ENCODE measurements around the gene RRBP1.
"Not testable (repeated sequence)": the region's sequence is repeated elsewhere in the genome, so short reads cannot be mapped to it uniquely, and the experiment has no call there.

The RRBP1 gene

GRCh38 chr20:17661121-17661744 lies 20.8 kb downstream of the RRBP1 start:
- no peak for DNase-seq (ENCODE audit: low read depth)

DNA sequence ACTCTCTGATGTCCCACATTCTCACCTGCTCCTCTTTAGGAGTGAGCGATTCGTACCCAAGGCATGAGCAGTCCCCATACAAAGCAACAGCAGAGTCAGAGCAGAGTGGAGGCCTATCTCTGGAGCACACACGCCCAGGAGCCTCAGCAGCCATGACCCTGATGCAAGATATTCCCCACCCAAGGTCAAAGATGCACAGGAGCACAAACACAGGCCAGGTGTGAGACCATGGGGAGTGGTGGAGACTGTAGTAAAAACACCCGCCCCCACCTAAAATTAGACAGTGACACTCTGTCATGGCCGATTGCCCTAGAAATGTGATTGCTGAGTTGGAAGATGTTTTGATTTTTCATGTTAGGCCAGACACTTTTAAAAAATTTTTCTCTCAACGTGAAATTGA lies 21.4 kb downstream of the RRBP1 start:
- no peak for DNase-seq (ENCODE audit: low read depth)

GRCh38 chr20:17659801-17660200 lies 22.2 kb downstream of the RRBP1 start:
- no peak for DNase-seq (ENCODE audit: low read depth)

- DNase-seq (ENCODE audit: low read depth), result not testable (repeated sequence)
Observed at GRCh38 chr20:17659344-17659743, 22.7 kb downstream of the RRBP1 start.

DNA sequence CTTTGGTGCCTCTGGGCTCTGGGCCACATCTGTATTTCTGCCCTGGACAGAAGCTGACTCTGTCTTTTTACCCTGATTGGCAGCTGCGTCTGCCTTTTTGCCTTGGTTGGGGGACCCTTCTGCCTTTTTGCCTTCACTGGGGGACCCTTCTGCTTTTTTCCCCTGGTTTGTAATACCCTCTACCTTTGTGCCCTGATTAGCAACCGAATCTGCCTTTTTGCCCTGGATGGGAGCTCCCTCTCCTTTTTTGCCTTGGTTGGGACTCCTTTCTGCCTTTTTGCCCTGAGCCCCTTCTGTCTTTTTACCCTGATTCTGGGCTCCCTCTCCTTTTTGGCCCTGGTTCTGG lies 23.4 kb downstream of the RRBP1 start:
- DNase-seq (ENCODE audit: low read depth), result no peak

DNA sequence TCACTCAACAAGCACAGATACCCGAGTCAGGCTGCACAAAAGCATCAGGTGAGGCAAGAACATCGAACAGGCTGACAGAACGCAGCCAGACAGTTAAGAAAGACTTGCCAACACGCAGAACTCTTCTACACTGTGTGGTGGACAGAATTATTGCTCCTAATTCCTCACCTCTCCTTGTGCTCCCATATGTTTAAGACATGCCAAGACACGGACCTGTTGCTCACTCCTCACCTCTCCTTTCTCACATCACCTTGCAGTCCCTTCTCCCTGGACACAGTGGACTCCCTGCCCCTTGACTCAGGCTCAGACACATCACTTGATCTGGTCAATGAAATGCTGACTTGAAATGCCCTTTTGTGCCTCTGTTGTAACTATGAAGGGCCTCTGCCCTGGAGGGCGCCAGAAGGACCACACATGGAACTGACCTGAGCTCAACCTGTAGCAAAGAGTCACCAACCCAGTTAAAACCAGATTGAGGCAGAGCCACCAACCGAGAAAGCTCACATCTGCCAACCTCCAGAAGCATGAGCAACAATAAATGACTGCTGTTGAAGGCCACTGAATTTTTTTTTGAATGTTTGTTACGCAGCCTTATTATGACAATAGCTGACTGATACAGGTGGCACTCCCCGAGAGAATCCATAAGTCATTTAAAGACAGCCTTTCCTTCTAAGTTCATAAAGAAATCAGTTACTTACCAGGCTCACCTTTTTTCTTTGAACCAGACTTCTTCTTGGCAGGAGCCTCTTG lies 24.0 kb downstream of the RRBP1 start:
- no peak for DNase-seq (ENCODE audit: low read depth)

- DNase-seq (ENCODE audit: low read depth), result no peak
Observed at GRCh38 chr20:17657079-17657825, 24.8 kb downstream of the RRBP1 start.

GRCh38 chr20:17655865-17656479 lies 26.1 kb downstream of the RRBP1 start:
- DNase-seq (ENCODE audit: low read depth), result no peak

GRCh38 chr20:17655286-17655651 lies 26.8 kb downstream of the RRBP1 start:
- DNase-seq (ENCODE audit: low read depth), result no peak

DNA sequence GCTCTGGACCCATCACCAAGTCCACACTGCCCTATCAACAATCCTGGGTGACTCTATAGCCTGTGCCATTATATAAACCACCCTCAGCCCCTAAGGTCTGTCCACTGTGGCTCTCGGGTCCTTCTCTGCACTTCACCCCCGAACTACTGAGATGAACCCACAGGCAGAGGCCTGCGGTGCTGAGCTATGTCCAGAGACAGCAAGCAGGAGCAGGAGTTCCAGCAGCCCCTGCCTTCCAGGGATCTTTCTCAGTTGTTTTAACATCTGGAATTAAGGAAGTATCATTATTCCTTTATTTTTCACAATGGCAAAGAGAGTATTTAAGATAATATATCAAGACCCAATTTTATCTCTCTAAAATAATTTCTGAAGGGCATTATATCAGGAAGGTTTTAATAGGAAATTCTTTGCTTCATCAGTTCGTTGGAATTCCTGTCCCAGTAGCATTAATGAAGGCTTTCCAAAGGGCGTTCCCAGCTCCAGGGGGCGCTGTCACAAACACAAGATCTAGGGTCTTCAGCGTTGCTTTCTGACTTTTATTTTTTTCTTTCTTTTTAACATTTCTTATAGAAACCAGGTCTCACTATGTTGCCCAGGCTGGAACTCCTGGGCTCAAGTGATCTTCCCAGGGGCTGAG lies 27.3 kb downstream of the RRBP1 start:
- DNase-seq (ENCODE audit: low read depth), result no peak

DNA sequence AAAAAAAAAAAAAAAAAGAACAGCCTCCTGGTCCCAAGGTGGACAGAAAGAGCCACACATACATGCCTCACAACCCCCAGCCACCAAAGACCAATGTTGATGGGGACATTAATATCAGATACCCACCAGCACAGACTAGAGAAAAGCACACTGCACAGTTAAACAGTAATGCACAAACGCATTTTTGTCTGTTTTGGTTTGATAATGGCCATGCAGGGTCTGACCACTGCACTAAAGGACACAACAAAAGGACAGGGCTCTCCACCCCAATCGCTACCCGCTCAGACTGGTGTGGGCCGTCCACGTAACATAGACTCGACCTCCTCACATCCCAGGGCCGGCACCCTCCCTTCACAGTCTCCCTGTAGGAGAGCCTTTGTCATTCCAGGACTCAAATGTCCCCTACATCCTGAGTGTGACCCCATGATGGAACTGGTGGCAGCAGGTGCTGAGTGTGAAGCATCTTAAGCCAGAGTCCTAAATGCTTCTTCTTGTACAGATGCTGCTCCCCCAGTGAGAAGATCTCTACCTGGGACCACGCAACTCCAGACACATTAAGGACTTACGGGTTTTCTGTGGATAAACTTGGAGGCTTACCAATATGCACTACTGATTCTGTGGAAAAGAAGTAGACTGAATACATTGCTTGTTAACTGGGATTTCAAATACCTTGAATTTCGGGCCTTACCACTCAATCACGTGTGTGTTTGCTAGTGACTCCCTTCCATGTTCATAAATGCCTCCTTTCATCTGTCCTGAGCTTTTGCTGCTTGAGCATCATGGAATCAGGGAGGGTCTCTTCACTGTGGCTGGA lies 28.0 kb downstream of the RRBP1 start:
- no peak for DNase-seq (ENCODE audit: low read depth)

DNA sequence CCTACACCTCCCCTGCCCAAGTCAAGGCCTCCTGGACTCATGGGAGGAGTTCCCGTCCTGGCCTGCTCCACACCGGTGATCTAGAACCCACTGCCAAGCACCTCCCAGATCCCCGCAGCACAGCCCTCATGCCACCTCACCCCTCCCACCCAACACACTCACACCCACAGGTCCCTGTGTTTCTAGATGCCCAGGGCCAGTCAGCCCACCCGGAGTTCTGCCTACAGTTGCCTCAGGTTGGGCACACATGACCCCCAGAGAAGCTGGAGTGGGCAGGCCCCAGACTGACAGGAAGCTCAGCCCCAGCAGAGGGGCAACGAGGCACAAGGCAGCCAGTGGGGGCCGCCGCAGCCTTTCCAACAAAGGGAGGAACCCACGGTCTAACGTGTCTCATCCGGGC lies 29.6 kb downstream of the RRBP1 start:
- DNase-seq (ENCODE audit: low read depth), result no peak

DNA sequence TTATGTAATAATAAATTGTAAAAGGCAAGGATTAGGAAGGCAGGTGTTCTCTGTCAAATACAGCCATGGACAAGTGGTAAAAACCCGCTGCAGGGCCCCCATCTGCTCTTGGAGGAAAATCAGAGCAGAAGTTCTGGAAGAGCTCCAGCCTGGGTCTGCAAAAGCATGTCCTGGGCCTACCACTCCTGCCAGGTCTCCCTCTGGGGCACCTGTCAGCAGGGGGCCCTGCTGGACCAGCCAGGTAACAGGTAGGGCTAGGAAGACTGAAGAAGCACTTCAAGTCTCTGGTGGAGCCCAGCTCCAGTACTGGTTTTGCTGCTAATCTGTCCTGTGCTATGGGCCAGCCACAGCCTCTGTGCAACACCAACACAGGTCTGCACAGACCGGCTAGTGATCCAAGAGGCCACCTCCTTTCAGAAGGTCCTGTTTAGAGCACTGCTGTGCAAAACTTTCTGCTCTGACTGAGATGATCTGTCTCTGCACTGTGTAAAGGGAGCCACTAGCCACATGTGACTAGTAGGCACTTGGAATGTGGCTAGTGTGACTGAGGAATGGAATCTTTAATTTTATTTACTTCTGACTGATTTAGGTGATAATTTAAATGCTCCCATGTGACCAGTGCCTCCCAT lies 30.2 kb downstream of the RRBP1 start:
- DNase-seq (ENCODE audit: low read depth), result no peak

GRCh38 chr20:17651129-17651759 lies 30.8 kb downstream of the RRBP1 start:
- no peak for DNase-seq (ENCODE audit: low read depth)

GRCh38 chr20:17650301-17651128 lies 31.5 kb downstream of the RRBP1 start:
- no peak for DNase-seq (ENCODE audit: low read depth)

DNA sequence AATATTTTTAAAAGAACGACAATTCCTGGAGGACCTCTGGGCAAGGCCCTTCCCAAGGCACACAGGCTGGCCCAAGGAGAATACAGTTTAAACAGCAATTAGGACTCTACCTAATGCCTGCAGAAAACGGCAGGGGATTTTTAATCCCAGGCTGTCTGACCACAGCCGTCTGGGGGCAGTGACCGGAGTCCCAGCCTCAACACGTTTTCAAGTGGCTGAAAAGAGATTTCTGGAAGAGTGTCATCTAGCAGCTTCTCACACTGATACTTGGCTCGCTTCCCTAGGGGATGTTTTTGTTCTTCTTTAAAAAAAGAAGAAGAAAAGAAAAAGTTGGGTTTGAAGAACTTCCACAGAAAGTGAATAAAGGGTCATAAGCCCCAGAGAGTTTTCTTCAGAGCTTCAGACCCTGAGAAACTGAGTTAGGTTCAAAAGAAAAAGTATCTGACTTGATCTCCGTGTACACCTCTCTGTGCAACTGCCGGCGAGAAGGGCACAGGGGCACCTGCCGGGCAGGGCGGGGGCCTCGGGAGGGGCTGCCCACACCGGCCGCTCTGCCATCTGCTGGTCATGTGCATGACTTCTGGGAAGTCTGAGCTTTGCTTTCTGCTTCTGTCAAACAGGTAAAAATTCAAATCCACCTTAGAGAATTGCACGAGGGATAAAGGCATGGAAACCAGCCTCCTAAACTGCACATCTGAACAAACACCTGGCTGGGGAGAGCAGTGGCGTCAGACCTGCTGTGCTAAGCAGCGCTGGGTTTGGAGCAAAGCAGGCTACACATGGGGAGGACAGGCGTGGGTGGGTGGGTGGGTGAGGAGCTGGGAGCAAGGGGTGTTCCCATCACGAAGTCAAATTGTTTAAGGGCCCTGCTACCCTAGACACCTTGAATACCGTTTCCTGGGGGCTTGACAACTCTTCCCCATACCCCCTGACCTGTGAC lies 33.0 kb downstream of the RRBP1 start:
- DNase-seq (ENCODE audit: low read depth), result no peak

GRCh38 chr20:17648315-17648646 lies 33.8 kb downstream of the RRBP1 start:
- no peak for DNase-seq (ENCODE audit: low read depth)
